Fibroblast of skin of right biceps (primary cell): ENCODE data around the gene FIGNL2.
"Not testable (repeated sequence)": the region's sequence is repeated elsewhere in the genome, so short reads cannot be mapped to it uniquely, and the experiment has no call there.

ENCODE experiments used
- DNase-seq: peaks from one replicate; pipeline ENCODE4 v3.0.0-alpha.2; 2013

FIGNL2 gene

DNA sequence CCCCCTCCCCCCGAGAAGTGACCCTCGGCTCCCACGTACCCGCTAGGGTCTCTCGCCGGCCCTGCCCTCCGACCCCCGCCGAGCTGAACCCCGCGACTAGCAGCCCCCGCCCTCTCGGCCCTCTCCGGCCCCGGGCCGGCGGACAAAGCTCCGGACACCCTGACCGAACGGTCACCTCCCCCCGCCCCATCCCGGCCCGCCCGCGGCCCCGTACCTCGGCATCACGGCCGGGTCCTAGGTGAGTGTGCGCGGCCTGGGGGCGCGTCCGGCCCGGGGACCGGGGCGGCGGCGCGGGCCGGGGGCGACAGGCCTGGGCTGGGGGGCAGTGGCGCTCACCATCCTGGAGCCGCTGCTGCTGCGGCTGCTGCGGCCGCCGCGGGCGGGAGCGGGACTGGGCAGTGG is at the start of gene FIGNL2:
TSS of gene FIGNL2 (minus strand) at position 393 of the 402 bp plus-strand sequence. CDS start 26,305 bp downstream, outside the sequence.
- no peak for DNase-seq

GRCh38 chr12:51897181-51897580 is 48.7 kb upstream of the FIGNL2 start:
- no peak for DNase-seq

- no peak for DNase-seq
Observed at GRCh38 chr12:51896236-51896635, 47.7 kb upstream of the FIGNL2 start.

- DNase-seq: no peak
Observed at GRCh38 chr12:51895378-51896135, 47.0 kb upstream of the FIGNL2 start.

GRCh38 chr12:51893786-51894185 is 45.3 kb upstream of the FIGNL2 start:
- no peak for DNase-seq

DNA sequence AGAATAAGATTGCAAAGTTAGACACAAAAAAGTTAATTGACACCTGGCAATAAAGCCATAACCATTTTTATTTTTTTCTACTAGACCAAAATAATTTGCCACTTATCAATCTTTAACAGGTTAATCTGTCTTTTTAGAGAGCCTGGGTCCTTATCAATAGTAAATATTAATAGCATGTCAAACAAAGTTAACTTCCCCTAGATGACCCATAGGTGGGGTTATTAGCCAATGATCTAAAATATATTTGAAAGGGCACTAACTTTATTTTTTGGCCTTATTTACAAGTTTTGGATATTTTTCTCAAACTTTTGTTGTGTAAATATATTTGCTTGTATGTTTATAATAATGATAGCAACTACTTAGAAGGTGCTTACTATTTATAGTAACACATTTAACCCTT is 43.3 kb upstream of the FIGNL2 start:
- DNase-seq: no peak

GRCh38 chr12:51890511-51891171 is 42.1 kb upstream of the FIGNL2 start:
- DNase-seq: no peak

GRCh38 chr12:51890133-51890464 is 41.6 kb upstream of the FIGNL2 start:
- DNase-seq: no peak

GRCh38 chr12:51889216-51890132 is 41.0 kb upstream of the FIGNL2 start:
- DNase-seq: no peak

DNA sequence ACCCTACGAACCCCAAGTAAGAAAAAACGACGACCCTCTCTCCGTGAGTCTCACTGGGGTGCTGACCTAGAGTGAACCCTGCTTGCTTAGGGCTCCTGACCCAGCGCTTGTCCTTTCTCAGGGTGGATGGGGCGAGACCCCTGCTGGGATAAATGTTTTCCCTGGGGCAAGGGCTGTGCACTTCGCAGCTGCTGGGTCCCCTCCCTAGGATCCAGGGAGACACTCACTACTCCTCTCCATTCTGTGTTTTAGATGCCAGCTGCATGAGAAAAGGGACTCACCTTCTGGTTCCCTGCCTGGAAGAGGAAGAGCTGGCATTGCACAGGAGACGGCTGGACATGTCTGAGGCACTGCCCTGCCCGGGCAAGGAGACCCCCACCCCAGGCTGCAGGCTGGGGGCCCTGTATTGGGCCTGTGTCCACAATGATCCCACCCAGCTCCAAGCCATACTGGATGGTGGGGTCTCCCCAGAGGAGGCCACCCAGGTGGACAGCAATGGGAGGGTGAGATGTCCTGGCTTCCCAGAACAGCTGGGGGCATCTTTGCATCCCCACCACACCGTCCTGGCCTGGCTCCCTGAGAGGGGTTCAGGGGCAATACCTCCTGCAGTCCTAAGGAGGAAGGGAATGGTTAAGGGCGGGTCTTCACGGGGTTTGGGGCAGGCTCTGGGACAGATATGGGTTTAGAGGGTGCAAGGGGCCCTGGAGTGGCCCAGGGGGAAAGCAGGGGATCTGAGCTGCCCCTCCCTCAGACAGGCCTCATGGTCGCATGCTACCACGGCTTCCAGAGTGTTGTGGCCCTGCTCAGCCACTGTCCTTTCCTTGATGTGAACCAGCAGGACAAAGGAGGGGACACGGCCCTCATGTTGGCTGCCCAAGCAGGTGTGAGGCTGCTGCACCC is 40.0 kb upstream of the FIGNL2 start:
- no peak for DNase-seq

DNA sequence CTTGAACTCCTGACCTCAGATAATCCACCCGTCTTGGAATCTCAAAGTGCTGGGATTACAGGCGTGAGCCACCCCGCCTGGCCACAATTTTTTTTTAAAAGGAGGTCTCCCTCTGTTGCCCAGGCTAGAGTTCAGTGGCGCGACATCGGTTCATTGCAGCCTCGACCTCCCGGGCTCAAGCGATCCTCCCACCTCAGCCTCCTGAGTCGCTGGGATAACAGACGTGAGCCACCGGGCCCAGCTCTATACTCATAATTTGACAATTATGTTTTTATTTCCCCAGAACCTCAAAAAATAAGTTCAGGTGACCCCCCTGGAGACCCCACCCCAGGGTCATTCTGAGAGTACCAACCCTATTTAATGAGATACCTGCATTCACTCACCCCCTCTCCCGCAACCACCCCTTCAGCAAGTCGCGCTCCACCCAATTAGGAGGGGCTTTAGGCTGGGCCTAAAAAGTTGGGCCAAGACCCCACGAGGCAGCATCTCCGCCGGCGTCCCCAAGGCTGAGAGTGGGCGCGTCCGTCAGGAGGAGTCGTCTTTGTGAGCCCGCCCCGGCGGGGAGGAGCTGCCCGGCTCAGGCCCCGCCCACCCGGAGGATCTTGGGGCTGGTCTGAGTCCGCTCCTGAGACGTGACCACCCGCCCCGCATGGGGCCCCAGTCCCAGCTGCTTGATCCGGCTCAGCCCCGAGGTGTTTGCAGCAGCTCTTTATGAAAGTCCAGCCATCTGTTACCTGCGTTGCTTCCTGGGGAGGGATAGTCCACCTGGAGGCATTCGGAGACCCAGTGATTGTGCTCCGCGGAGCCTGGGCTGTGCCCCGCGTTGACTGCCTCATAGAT is 39.2 kb upstream of the FIGNL2 start, which contains the start of gene ANKRD33:
TSS of gene ANKRD33 (plus strand) at position 628 of the 840 bp plus-strand sequence. CDS start at position 712, 84 bp downstream.
- peak; percentile 35 for DNase-seq

DNA sequence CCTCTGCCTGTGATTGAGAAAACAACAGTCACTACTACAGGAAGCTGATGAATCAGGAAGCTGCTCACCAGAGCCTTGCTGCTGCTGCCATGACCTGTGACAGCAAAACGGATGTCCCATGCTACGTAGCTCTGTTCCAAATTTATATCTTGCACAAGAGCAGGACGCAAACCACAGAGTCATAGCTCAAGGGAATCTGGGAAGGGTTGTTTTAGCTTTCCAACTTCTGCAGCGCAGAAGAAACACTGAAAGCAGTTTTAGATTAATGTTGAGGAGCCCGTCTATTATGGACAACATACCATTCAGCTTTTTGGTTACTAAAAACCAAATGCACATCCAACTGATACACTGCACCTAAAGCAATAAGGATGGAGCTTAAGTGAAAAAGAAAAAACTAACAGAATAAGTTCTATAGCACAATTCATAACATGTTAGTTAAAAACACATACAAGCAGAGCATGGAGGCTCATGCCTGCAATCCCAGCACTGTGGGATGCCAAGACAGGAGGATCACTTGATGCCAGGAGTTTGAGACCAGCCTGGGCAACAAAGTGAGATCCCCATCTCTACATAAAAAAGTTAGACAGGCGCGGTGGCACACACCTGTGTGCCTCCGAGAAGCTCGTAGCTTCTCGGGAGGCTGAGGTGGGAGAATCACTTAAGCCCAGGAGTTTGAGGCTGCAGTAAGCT is 37.6 kb upstream of the FIGNL2 start:
- peak; percentile 95 for DNase-seq

DNA sequence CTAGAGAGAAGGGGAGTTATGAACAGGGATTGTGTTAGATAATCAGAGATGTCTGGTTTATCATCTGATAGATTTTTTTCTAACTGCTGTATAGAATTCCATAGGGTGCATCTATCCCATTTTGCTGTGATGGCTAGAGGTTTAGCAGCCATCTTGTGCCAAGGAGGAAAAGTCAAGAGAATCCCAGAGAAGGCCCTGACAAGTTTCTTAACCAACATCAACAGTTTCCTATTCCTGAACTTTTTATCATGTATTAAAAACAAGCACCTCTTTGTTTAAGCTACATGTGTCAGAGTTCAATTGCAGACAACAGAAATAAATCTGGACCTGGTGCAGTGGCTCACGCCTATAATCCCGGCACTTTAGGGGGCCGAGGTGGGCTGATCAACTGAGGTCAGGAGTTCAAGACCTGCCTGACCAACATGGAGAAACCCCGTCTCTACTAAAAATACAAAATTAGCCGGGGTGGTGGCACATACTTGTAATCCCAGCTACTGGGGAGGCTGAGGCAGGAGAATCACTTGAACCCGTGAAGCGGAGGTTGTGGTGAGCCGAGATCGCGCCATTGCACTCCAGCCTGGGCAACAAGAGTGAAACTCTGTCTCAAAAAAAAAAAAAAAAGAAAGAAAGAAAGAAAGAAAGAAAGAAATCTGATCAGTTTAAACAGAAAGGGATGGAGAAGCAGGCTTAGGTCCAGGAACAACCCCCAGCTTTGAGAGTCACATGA is 36.9 kb upstream of the FIGNL2 start:
- not testable (repeated sequence) for DNase-seq

DNA sequence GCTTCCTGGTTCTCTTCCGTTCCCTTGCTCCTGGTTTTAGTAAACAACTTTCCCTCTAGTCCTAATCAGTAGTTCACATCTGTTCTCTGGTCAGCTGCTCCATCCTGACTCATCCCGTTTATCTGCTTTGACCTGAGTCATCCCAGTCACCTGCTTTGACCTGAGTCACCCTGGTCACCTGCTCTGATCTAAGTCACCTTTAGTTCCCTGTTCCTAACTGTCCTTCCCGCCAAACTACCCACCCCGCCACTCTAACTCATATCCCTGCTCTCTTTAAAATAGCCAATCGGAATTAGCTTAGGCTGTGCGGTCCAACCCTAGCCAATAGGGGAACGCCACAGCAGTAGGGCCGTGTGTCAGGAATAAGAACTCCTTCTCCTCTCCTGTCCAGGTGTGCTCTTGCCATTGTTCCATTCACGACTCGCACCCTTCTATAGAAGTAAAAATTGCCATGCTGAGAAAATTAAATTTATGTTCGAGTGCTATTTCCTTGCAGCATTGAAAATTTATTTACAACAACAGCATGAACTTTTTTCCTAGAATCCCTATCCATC is 36.2 kb upstream of the FIGNL2 start:
- DNase-seq: no peak

GRCh38 chr12:51883998-51884675 is 35.6 kb upstream of the FIGNL2 start:
- DNase-seq: no peak

GRCh38 chr12:51883295-51883694 is 34.8 kb upstream of the FIGNL2 start:
- DNase-seq: no peak

DNA sequence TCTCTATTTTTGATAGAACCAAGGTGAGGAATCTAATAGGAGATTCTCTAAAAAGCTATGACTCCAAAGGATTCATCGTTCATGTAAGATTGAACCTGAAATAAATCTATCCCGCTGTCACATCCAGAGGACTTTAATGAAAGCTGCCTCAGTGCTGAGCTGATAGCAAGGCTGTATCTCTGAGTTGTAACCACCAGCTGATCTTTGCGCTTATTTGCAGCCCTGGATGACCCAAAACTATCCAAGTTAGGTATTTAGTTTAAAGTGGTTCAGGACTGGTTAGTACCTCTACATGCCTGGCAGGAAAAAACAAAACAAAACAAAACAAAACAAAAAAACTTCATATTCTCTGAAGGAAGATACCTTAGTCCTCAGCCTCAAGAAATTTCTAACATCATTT is 30.6 kb upstream of the FIGNL2 start:
- DNase-seq: no peak

GRCh38 chr12:51874486-51874885 is 26.0 kb upstream of the FIGNL2 start:
- DNase-seq: no peak

DNA sequence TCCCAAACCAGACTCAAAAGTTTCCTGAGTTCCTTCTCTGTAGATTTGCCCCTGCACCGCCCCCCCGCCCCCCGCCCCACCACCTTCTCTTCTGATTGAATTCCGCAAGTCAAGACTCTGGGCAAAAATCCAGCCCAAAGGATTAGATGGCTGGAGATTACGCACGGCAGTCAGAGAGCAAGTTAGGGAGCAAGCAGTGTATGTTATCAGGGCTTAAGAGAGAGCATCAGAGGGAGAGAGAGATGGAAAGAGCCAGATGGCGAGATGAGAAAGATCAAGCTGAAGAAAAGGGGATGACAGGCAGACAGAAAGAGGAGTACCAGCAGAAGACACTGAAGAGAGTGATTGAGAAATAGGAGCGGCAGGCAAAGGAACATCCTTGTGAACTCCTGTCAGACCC is 25.5 kb upstream of the FIGNL2 start:
- peak; percentile 66 for DNase-seq
